Measurements from ENCODE around the gene FOXRED2. TPM values are rescaled to one million over a fixed set of nuclear protein-coding genes. Genes with fewer than 3 reads are reported as not detected.
A peak's percentile ranks its signal among the peaks of the same experiment; 100 is the strongest.
"Not testable (repeated sequence)": the region's sequence is repeated elsewhere in the genome, so short reads cannot be mapped to it uniquely, and the experiment has no call there.

The FOXRED2 gene
- total RNA-seq, 1 experiment from 2014 or later: 42.4 TPM

GRCh38 chr22:36454916-36455570 lies 51.8 kb downstream of the FOXRED2 start:
- Histone ChIP-seq H3K27ac (peak overlapping the region; percentile 7; the same call in 1 of the 2 replicates), H3K4me3 (peak overlapping the region; percentile 61), H3K27me3 (ENCODE audit: insufficient read depth, low read depth) (no peaks in the 10 kb centered on the region), H3K9me3 (ENCODE audit: insufficient read depth, low read depth) (no peaks in the 10 kb centered on the region), H3F3A (ENCODE audit: insufficient read depth, low read depth) (peaks cover 47% of the 10 kb centered on the region), H3K4me2 (peak overlapping the region; percentile 84), H4K20me1 (ENCODE audit: insufficient read depth) (no peaks in the 10 kb centered on the region), H3K4me1 (replicated peaks; ENCODE audit: insufficient read depth) (peaks cover 62% of the 10 kb centered on the region), H3K79me2 (ENCODE audit: low read depth) (no peaks in the 10 kb centered on the region), H3K36me3 (ENCODE audit: low read depth) (no peaks in the 10 kb centered on the region), H3K9me2 (ENCODE audit: insufficient read depth) (no peaks in the 10 kb centered on the region), H2AFZ (peak overlapping the region; percentile 83)
- BruUV-seq (replicated peaks): no TSS peak
- DNase-seq: peak; percentile 81 to 96
- POLR2A ChIA-PET (ENCODE audit: unreplicated experiment): interaction anchor here (0.6 to 1.0 kb wide), 4 partner anchors 10 to 67 kb away, joined by 3 to 7 read pairs (median 4); partner anchors contain the start of gene MYH9
- CTCF ChIA-PET: interaction anchor here (0.6 to 0.7 kb wide), 2 partner anchors 35 to 489 kb away, joined by 8 to 9 read pairs; no protein-coding TSS in a partner anchor
- no peak for TF ChIP-seq EZH2 (IDR thresholded peaks at IDR 0.05; ENCODE audit: low read depth)
- 0 out of 2 replicates have a peak, but pooled peaks have one; percentile 15 for TF ChIP-seq CTCF (conservative IDR thresholded peaks at IDR 0.05)
- intact Hi-C loops (cut with micrococcal nuclease; ENCODE audit: unreplicated experiment): loop anchor here (1.0 to 2.0 kb wide), 3 partner anchors 10 to 66 kb away; no protein-coding TSS in a partner anchor

GRCh38 chr22:36453855-36454378 lies 52.9 kb downstream of the FOXRED2 start:
- BruUV-seq (replicated peaks): no TSS peak
- Histone ChIP-seq H3K4me2 (peak overlapping the region; percentile 84), H3K36me3 (ENCODE audit: low read depth) (no peaks in the 10 kb centered on the region), H3K27me3 (ENCODE audit: insufficient read depth, low read depth) (no peaks in the 10 kb centered on the region), H2AFZ (no peak overlapping the region), H3F3A (ENCODE audit: insufficient read depth, low read depth) (peaks cover 47% of the 10 kb centered on the region), H3K9me2 (ENCODE audit: insufficient read depth) (no peaks in the 10 kb centered on the region), H3K4me1 (replicated peaks; ENCODE audit: insufficient read depth) (peaks cover 51% of the 10 kb centered on the region), H3K9me3 (ENCODE audit: insufficient read depth, low read depth) (no peaks in the 10 kb centered on the region), H3K4me3 (no peak overlapping the region), H3K27ac (no peak overlapping the region), H4K20me1 (ENCODE audit: insufficient read depth) (no peaks in the 10 kb centered on the region), H3K79me2 (ENCODE audit: low read depth) (no peaks in the 10 kb centered on the region)
- ChIA-PET POLR2A (ENCODE audit: unreplicated experiment) (interaction anchor here (0.6 kb wide), 1 partner anchor 11 kb away, joined by 4 read pairs; no protein-coding TSS in a partner anchor), CTCF (no interaction called here)
- TF ChIP-seq CTCF (conservative IDR thresholded peaks at IDR 0.05): no peak
- no peak for TF ChIP-seq EZH2 (IDR thresholded peaks at IDR 0.05; ENCODE audit: low read depth)
- intact Hi-C loops (cut with micrococcal nuclease; ENCODE audit: unreplicated experiment): loop anchor here (2.0 kb wide), 2 partner anchors 43 to 65 kb away; no protein-coding TSS in a partner anchor
- DNase-seq: peak in 1 of 2 experiments; percentile 20

- intact Hi-C loops (cut with micrococcal nuclease; ENCODE audit: unreplicated experiment); H3K27me3 ChIP-seq (ENCODE audit: insufficient read depth, low read depth); H3K4me2 ChIP-seq; POLR2A ChIA-PET (ENCODE audit: unreplicated experiment); H3K9me3 ChIP-seq (ENCODE audit: insufficient read depth, low read depth); H3K9me2 ChIP-seq (ENCODE audit: insufficient read depth); H3K27ac ChIP-seq; H3K79me2 ChIP-seq (ENCODE audit: low read depth); H4K20me1 ChIP-seq (ENCODE audit: insufficient read depth); H3K4me3 ChIP-seq; BruUV-seq (replicated peaks); H3K36me3 ChIP-seq (ENCODE audit: low read depth); H2AFZ ChIP-seq: not testable (repeated sequence)
- DNase-seq: peak in 1 of 2 experiments; percentile 58
- CTCF ChIA-PET: interaction anchor here (0.6 kb wide), 1 partner anchor 93 kb away, joined by 3 read pairs; no protein-coding TSS in a partner anchor
- Histone ChIP-seq H3F3A (ENCODE audit: insufficient read depth, low read depth) (peaks cover 47% of the 10 kb centered on the region), H3K4me1 (replicated peaks; ENCODE audit: insufficient read depth) (peaks cover 42% of the 10 kb centered on the region)
Observed at GRCh38 chr22:36452978-36453607, 53.7 kb downstream of the FOXRED2 start.
